Large intestine (tissue), 12 donors: ENCODE data around the gene CREBRF. TPM values are rescaled to one million over a fixed set of nuclear protein-coding genes. Genes with fewer than 3 reads are reported as not detected.

Experiments
- DNase-seq, 2 donors: peaks; one replicate each; pipeline versions ENCODE4 v3.0.0 to v3.0.0-alpha.2; 2013
- H3K27ac ChIP-seq: one replicate; pipeline ENCODE4 v1.5.1; 2013; ENCODE audit warnings: low read length
- H3K27me3 ChIP-seq: 2 replicates; pipeline ENCODE4 v1.6.1; 2013; ENCODE audit warnings: low read length; ENCODE audit not compliant: control insufficient read depth, insufficient read depth
- H3K36me3 ChIP-seq: 2 replicates; pipeline ENCODE4 v1.6.1; 2013; ENCODE audit warnings: low read length; ENCODE audit not compliant: control insufficient read depth, insufficient read depth
- H3K4me1 ChIP-seq: one replicate; pipeline ENCODE4 v1.6.1; 2013; ENCODE audit warnings: low read length; ENCODE audit not compliant: control insufficient read depth, insufficient read depth
- H3K4me3 ChIP-seq: one replicate; pipeline ENCODE4 v1.5.1; 2013; ENCODE audit warnings: low read length
- H3K9me3 ChIP-seq: one replicate; pipeline ENCODE4 v1.6.1; 2013; ENCODE audit warnings: mild to moderate bottlenecking, low read depth, low read length, moderate library complexity; ENCODE audit not compliant: control insufficient read depth
- WGBS: methylation state at CpG from one replicate; pipeline ENCODE4 v1.1.5; 2013; ENCODE audit warnings: low lambda C conversion rate; ENCODE audit not compliant: insufficient coverage; 5-methylcytosine and 5-hydroxymethylcytosine counted together
- long read RNA-seq, 11 donors: transcript quantifications; one replicate each; lab custom pipeline, GENCODE V29; 2026
- polyA plus RNA-seq: library from polyadenylated mRNA; unstranded; fragments of 120-200 nt; gene quantifications from one replicate; pipeline ENCODE4 v1.2.1, GENCODE V29; 2013

CREBRF gene
- 21.2 TPM for polyA plus RNA-seq
- long read RNA-seq, donor 1, result 0 reads
- long read RNA-seq, donor 2, full-length matches to known transcripts, result 2 of 2 reads
- long read RNA-seq, donor 2, partial matches to known transcripts, result 0 of 2 reads
- long read RNA-seq, donor 2, other reads (novel, unspliced or antisense), result 0 of 2 reads
- long read RNA-seq, donor 3, partial matches to known transcripts, result 0 of 2 reads
- long read RNA-seq, donor 3, other reads (novel, unspliced or antisense), result 0 of 2 reads
- long read RNA-seq, donor 4, partial matches to known transcripts, result 0 of 1 reads
- long read RNA-seq, donor 4, other reads (novel, unspliced or antisense), result 0 of 1 reads
- long read RNA-seq, donor 5, full-length matches to known transcripts, result 1 of 1 reads
- long read RNA-seq, donor 5, partial matches to known transcripts, result 0 of 1 reads
- long read RNA-seq, donor 5, other reads (novel, unspliced or antisense), result 0 of 1 reads
- long read RNA-seq, donor 6, partial matches to known transcripts, result 0 of 6 reads
- long read RNA-seq, donor 6, other reads (novel, unspliced or antisense), result 0 of 6 reads
- long read RNA-seq, donor 7, full-length matches to known transcripts, result 1 of 1 reads
- long read RNA-seq, donor 7, partial matches to known transcripts, result 0 of 1 reads
- long read RNA-seq, donor 7, other reads (novel, unspliced or antisense), result 0 of 1 reads
- long read RNA-seq, donor 8, full-length matches to known transcripts, result 5 of 11 reads
- long read RNA-seq, donor 8, partial matches to known transcripts, result 6 of 11 reads
- long read RNA-seq, donor 8, other reads (novel, unspliced or antisense), result 0 of 11 reads
- long read RNA-seq, donor 9, full-length matches to known transcripts, result 4 of 18 reads
- long read RNA-seq, donor 9, partial matches to known transcripts, result 14 of 18 reads
- long read RNA-seq, donor 9, other reads (novel, unspliced or antisense), result 0 of 18 reads
- long read RNA-seq, donor 10, full-length matches to known transcripts, result 2 of 10 reads
- long read RNA-seq, donor 10, partial matches to known transcripts, result 8 of 10 reads
- long read RNA-seq, donor 10, other reads (novel, unspliced or antisense), result 0 of 10 reads
- long read RNA-seq, donor 11, full-length matches to known transcripts, result 1 of 1 reads
- long read RNA-seq, donor 11, partial matches to known transcripts, result 0 of 1 reads
- long read RNA-seq, donor 11, other reads (novel, unspliced or antisense), result 0 of 1 reads

GRCh38 chr5:173055983-173056782 lies at the start of gene CREBRF:
TSS of gene CREBRF (plus strand) at chr5:173056352. CDS start at chr5:173080776, 24,424 bp downstream.
- peak; percentile 96 to 98 for DNase-seq
- Histone ChIP-seq H3K9me3 (no peaks in the 10 kb centered on the region), H3K36me3 (no peaks in the 10 kb centered on the region), H3K27me3 (no peaks in the 10 kb centered on the region), H3K4me3 (peak within 1 kb of the TSS; percentile 79), H3K4me1 (peaks cover 12% of the 10 kb centered on the region), H3K27ac (peak within 1 kb of the TSS; percentile 99)
- WGBS, result no CpG with 5 or more reads among the region's 74 CpGs

GRCh38 chr5:173010021-173010420 lies 46.1 kb upstream of the CREBRF start:
- Histone ChIP-seq H3K36me3 (no peaks in the 10 kb centered on the region), H3K4me1 (no peaks in the 10 kb centered on the region), H3K27ac (no peak overlapping the region), H3K4me3 (no peak overlapping the region), H3K9me3 (no peaks in the 10 kb centered on the region), H3K27me3 (no peaks in the 10 kb centered on the region)
- DNase-seq, result no peak
- no CpG with 5 or more reads among the region's 6 CpGs for WGBS

- Histone ChIP-seq H3K36me3 (no peaks in the 10 kb centered on the region), H3K27me3 (no peaks in the 10 kb centered on the region), H3K27ac (no peak overlapping the region), H3K9me3 (no peaks in the 10 kb centered on the region), H3K4me3 (no peak overlapping the region), H3K4me1 (no peaks in the 10 kb centered on the region)
- peak in 1 of 2 donors; percentile 20 for DNase-seq
- WGBS, result no CpG with 5 or more reads among the region's 11 CpGs
Observed at GRCh38 chr5:173010547-173011464, 45.3 kb upstream of the CREBRF start.

- H3K4me3 ChIP-seq, result no peak overlapping the region
- H3K36me3 ChIP-seq, result no peaks in the 10 kb centered on the region
- no peaks in the 10 kb centered on the region for H3K27me3 ChIP-seq
- H3K9me3 ChIP-seq, result no peaks in the 10 kb centered on the region
- no peaks in the 10 kb centered on the region for H3K4me1 ChIP-seq
- DNase-seq, result no peak
- no peak overlapping the region for H3K27ac ChIP-seq
- WGBS, result no CpG with 5 or more reads among the region's 4 CpGs
Observed at GRCh38 chr5:173011566-173011965, 44.6 kb upstream of the CREBRF start.

GRCh38 chr5:173012882-173013281 lies 43.3 kb upstream of the CREBRF start:
- no peaks in the 10 kb centered on the region for H3K36me3 ChIP-seq
- H3K9me3 ChIP-seq, result no peaks in the 10 kb centered on the region
- no peak overlapping the region for H3K4me3 ChIP-seq
- H3K27ac ChIP-seq, result no peak overlapping the region
- H3K4me1 ChIP-seq, result no peaks in the 10 kb centered on the region
- WGBS, result no CpG with 5 or more reads among the region's 4 CpGs
- DNase-seq, result no peak
- H3K27me3 ChIP-seq, result no peaks in the 10 kb centered on the region

GRCh38 chr5:173014671-173015070 lies 41.5 kb upstream of the CREBRF start:
- no peak for DNase-seq
- Histone ChIP-seq H3K27me3 (no peaks in the 10 kb centered on the region), H3K4me1 (no peaks in the 10 kb centered on the region), H3K27ac (no peak overlapping the region), H3K36me3 (no peaks in the 10 kb centered on the region), H3K4me3 (no peak overlapping the region), H3K9me3 (no peaks in the 10 kb centered on the region)
- WGBS, result 100% methylated on average over 2 of the region's 4 CpGs

- H3K9me3 ChIP-seq, result no peaks in the 10 kb centered on the region
- no peak for DNase-seq
- WGBS, result no CpG with 5 or more reads among the region's 2 CpGs
- H3K4me1 ChIP-seq, result no peaks in the 10 kb centered on the region
- H3K27me3 ChIP-seq, result no peaks in the 10 kb centered on the region
- no peak overlapping the region for H3K27ac ChIP-seq
- no peaks in the 10 kb centered on the region for H3K36me3 ChIP-seq
- no peak overlapping the region for H3K4me3 ChIP-seq
Observed at GRCh38 chr5:173015192-173015591, 41.0 kb upstream of the CREBRF start.

- Histone ChIP-seq H3K36me3 (peaks cover 3% of the 10 kb centered on the region), H3K27me3 (no peaks in the 10 kb centered on the region), H3K27ac (no peak overlapping the region), H3K4me1 (no peaks in the 10 kb centered on the region), H3K9me3 (no peaks in the 10 kb centered on the region), H3K4me3 (no peak overlapping the region)
- WGBS, result no CpG with 5 or more reads among the region's 13 CpGs
- DNase-seq, result no peak
Observed at GRCh38 chr5:173015598-173016455, 40.3 kb upstream of the CREBRF start.
